ENCODE results near the gene FYB1. TPM values are rescaled to one million over a fixed set of nuclear protein-coding genes. Genes with fewer than 3 reads are reported as not detected.
"Not testable (repeated sequence)": the region's sequence is repeated elsewhere in the genome, so short reads cannot be mapped to it uniquely, and the experiment has no call there.

Gene FYB1
- total RNA-seq, 1 experiment from 2014 or later: 0.02 TPM

DNA sequence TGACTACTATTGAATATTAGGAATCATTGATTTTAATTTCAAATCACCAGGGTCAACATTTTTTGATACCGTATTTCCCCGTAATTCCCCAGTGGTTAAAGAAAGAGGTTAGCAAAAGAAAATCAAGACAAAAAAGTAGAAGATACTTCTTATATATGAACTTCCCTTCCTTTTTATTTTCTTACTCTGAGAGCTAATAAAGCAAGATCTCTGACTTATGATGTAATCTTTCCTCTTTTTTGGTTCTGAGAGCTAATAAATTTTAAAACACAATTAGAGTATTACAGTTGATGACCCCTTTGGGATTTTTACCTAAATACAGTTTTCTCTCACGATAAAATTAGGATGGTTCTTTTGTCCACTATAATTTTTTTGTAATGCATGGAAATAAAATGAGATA, 9.2 kb upstream of the FYB1 start:
- no peak for DNase-seq (ENCODE audit: extremely low read depth, low read depth)

DNA sequence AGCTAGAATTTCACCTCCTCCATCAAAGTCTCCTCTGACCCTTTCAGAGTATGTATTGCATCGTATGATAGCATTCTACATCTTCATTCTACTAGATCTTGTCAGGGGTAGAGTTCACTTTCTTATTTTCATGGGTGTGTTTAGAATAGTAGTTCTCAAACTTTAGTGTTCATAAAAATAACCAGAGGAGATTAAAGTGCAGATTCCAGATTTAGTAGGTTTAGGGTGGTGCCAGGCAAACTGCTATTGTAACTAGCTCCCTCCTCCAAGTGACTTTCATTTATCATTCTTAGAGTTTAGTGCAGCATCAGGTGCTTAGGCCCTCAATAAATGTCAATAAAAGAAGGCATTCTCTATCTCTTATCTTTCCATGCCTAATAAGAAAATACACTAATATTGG, 7.2 kb upstream of the FYB1 start:
- DNase-seq (ENCODE audit: extremely low read depth, low read depth): no peak

DNA sequence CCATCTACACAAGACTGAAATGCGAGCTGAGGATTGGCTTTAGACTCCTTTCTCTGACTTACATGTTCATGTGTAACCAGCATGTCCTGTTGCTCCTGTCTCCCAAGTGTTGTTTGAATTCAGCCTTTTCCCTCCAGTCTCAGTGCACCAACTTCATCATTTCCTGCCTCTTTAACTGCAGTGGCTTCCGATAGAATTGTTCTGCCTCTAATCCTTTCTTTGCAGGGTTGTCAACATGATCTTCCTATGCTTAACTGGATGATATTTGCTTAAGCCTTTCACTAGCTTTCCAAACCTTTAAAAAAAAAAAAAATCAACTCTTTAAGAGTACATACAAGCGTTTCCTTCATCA, 6.7 kb upstream of the FYB1 start:
- no peak for DNase-seq (ENCODE audit: extremely low read depth, low read depth)

DNA sequence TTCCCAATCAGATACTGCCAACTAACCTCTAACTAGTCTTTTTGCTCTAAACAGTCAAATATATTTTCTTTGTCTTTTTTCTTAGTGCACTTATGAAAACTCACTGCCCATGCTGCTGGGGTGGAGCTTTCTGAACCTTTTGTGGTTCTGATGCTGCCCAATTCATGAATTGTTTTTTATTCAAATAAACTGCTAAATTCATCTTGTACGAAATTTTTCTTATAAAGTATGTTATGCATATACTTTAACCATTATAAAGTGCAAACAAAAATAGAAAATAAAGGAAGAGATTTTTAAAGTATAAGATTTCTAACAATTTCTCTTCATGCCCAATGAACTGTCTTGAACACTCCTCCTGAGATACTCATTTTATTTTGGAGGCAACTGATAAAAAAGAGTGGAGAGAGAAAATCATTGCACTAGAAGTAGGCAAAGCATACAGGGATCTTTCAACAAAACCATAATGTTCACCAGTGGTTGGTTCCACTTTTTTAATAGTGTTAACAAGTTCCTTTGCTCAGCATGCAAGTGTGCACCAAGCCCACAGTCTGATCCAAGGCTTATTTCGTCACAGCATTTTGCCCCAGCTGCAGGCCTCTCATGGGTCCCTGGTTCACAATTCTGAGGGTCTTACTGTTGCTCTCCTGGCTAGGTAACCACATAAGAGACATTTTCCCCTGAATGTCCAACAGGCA, 6.2 kb upstream of the FYB1 start:
- DNase-seq (ENCODE audit: extremely low read depth, low read depth): no peak

DNA sequence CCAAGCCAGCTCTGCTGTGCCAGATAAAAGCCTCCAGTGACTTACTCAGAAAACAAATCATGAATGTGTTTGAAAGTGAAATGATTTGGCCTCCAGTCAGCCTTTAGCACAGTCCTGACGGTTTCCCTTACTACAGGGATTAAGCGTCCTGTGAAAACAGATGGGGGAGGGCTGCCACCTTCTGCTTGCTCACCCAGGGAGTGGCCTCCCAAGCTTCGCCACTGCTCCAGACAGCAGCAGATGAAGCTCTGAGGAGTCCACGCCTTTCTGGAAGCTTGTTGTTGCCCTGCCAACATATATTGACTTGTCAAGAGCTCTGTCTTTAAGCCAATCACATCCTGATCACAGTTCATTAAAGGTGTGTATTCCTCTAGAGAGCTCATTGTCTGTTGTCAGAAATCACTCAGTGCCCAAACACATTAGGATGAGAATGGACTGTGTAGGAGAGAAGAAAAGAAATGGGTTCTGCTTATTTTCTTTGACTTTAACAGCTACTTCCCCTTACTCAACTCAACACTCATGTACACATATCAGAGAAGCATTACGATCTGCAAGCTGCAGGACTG, 4.9 kb upstream of the FYB1 start:
- DNase-seq (ENCODE audit: extremely low read depth, low read depth): peak; percentile 2

DNA sequence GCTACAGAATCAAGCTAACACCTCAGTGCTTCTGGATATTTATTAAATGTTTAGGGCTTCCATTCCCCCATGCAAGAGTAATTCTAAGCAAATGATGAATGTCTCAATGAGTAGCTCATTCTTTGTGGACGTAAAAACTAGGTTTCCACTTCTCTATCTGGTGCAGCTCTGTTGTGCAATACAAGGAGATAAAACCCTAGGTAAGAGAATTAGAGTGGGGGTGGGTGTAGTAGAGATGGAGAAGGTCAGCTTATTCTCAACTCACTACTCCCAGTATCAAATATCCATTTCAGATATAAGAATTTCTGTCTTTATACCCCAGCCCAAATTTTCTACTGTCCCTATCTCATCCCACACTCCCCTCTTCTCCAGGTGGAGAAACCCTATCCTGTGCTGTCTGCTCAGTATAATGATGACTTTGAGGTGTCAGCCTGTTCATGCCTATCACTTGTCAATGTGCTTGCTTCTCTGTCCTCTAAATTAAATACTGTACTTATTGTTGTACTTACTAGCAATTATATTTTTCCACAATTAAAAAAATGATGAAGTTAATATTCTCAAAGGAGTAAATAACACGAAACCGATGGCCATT, 4.3 kb upstream of the FYB1 start:
- DNase-seq (ENCODE audit: extremely low read depth, low read depth): no peak

DNA sequence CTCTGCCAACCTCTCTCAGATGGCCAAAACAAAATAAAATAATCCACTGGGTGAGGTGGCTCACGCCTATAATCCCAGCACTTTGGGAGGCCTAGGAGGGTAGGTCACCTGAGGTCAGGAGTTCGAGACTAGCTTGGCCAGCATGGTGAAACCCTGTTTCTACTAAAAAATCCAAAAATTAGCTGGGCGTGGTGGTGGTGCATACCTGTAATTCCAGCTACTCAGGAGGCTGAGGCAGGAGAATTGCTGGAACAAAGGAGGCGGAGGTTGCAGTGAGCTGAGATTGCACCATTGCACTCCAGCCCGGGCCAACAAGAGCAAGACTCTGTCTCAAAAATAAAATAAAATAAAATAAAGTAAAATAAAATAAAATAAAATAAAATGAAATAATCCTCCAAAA, 2.3 kb upstream of the FYB1 start:
- DNase-seq (ENCODE audit: extremely low read depth, low read depth): not testable (repeated sequence)

DNA sequence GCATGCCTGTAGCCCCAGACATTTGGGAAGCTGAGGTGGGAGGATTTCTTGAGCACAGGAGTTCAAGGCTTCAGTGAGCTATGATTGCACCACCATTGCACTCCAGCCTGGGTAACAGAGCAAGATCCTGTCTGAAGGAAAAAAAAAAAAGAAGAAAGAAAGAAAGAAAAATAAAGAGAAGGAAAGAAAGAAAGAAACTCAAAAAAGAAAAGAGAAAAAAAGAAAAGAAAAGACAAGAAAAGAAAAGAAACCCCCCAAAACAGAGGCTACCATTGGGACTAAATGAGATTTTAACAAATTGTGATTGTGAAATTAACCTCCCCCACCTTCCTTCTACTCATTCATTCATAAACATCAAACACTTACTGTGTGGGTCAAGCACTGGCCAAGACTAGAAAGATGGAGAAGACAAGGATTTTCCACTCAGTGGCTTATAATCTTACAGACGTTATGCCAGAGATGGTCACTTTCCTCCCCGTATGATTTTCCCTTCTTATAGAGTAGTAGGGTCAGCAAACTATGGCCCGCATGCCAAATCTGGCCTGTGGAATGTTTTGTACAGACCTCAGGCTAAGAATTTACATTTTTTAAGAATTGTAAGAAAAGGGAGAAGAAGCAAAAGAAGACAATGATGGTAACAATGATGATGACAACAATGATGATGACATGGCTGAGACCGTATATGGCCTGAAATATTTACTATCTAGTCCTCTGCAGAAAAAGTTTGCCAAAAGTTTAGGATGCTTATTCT, 1.1 kb upstream of the FYB1 start:
- no peak for DNase-seq (ENCODE audit: extremely low read depth, low read depth)

DNA sequence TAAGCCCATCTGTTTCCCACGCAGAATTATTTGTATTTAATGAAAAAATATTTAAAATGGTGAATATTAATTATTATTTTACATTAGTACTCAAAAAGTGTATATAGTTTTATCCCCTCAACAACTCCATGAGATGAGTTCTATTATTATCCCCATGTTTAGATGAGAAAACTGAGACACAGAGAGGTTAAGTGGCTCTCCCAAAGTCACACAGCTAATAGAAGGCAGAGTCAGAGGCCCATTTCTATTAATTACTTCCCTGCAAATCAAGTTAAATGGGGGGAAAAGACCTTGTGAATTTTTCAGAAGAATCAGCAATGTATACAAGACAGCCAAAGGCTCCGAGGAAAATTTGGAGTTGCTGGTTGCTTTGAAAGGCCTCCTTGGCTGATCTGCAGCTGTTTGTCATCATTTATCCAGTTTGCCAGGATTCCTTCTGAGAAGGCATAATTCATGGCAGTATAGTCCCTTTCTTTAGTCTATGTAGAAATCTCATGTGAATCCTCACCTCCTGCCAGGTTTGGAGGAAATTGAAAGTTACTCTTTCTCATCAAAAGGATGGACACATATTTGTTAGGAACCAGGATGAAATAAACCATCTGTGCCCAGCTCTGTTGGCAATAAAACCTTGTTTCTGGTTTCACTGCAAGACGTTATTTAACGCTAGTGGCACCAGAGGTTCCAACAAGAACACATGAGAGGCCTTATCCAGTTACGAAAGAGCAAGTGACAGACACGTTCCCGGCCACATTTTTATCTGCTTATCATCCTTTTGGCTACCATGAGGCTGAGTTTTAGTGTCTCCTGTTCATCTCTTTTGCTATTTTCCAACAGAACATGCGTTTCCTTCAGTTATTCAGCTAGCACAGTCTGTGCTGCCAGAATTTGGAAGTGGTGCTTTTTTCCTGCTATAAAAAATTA, 621 bp downstream of the FYB1 start:
- DNase-seq (ENCODE audit: extremely low read depth, low read depth): no peak

DNA sequence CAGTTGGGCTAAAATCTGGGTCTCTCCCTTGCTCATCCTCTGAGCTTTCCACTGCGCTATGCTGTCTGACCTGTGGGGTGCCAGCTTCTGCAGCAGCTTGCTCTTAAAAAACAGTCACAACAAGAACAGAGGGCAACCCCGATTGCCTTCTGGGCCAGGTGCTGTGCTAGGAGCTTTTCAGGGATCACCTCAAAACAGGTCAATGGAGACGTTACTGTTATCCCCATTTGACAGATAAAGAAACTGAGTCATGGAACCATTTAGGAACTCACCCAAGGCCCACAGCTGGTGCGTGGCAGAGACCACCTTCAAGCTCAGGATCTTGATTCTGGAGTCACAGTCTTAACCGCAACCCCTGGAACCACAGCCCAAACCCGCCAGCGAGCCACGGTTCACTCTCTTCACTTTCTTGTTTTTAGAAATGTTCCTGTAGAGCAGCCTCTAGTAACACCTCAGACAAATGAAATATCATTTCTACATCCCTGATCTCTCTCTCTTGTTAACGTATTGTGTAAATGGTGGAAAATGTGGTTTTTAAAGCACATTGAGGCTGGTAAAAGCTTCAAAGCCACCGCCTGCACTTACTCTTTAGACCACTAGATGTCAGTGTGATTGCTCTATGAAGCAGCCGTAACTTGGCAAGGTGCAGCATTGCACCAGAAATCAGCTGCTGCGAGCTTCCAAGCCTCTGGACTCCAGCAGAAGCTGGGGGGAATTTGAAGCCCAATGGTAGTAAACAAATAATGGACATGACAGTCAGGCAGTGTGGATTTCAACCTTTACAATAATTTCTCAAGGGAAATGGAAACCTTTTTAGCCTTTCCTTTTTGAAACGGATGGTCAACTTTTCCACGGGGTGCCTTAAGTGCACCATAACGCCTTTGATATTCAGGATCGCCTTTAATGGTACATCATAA, 1.7 kb downstream of the FYB1 start:
- peak; percentile 74 for DNase-seq (ENCODE audit: extremely low read depth, low read depth)

DNA sequence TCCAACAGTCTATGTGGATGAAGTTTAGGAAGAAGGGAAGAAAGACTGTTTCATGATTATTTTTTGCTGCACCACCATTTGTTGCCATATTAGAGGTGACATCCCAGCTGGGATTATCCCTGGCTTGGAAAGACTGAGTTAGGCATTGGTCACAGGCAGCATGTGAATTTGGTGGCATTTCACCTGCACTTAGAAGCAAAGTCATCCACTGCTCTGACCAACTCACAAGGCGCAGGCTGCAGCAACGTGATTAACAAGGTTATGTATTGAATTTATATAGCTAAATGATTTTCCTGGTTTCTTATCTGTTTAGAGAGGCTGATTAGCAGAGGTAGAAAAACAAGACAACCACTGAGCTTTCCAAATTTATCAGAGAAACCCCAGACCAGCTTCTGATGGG, 2.7 kb downstream of the FYB1 start:
- DNase-seq (ENCODE audit: extremely low read depth, low read depth): no peak

DNA sequence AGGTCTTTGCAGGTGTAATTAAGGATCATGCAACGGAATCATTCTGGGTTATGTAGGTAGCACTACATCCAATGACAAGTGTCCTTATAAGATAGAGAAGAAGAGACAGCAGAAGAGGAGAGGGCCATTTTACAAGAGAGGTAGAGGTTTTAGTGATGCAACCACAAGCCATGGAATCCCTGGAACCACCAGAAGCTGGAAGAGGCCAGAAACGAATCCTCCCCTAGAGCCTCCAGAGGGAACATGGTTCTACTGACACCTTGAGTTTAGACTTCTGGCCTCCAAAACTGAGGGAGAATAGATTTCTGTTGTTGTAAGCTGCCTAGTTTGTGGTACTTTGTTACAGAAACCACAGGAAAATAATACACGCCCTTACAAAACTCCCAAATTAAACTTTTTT, 3.5 kb downstream of the FYB1 start:
- no peak for DNase-seq (ENCODE audit: extremely low read depth, low read depth)

DNA sequence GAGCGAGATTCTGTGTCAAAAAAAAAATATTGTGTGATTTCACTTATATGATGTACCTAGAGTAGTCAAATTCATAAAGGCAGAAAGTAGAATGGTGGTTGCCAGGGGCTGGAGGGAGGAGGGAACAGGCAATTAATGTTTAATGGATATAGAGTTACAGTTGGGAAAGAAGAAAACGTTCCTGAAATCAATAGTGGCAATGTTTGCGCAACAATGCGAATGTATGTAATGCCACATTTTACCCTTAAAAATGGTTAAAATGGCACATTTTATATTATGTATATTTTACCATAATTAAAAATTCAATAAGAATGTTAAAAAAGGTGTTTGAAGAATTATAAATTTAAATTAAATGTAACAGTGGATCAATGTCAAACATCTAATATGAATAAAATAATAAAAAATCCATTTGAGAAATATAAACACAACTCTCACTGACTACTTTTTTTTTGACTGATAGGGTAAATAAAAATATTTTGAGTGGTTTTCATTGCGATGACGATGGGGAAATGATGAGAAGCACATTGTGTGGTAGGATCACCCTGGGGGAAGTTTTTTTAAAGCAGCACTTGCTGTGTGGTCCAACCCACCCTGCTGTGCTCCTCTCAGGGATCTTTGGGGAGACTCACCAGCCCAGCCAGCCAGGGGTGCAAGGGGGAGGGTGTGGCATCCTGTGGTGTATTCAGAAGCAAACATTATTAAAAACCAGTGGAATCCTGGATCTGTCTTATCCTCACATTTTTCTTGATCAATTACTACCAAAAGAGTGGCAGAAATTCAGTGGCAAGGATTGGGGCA, 4.3 kb downstream of the FYB1 start:
- DNase-seq (ENCODE audit: extremely low read depth, low read depth): no peak

DNA sequence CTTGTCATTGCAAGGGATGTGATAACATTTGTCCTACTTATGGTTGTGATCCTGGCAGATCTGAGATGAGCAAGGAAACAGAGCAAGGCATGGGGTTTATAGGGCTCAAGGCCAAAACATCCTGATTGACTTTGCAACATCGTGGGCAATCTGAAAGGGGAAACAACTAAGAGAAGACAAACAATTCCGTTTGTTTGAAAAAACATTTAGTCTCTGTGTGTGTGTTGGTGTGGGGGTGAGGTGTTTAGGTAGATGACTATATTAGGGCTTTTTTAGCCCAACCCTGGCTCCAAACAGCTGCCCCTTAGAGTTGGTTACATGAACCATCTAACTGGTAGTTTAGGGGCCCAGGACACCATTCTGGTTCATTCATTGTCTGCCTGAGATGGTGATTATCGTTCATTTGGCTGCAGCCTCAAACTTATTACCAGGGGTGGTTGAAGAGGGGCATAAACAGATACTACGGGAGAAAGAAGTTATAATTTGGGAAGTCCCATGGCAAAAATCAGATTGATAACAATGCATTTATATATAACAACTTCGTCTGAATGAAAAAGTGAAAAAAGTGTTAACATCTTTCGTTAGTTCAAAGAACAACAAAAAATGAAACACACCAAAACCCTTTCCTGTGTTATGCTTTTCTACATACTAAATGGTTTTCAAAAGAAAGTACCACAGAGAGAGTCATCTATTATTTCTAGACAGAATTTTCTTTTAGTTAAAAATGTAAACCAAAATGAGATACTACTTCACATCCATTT, 5.7 kb downstream of the FYB1 start:
- no peak for DNase-seq (ENCODE audit: extremely low read depth, low read depth)

DNA sequence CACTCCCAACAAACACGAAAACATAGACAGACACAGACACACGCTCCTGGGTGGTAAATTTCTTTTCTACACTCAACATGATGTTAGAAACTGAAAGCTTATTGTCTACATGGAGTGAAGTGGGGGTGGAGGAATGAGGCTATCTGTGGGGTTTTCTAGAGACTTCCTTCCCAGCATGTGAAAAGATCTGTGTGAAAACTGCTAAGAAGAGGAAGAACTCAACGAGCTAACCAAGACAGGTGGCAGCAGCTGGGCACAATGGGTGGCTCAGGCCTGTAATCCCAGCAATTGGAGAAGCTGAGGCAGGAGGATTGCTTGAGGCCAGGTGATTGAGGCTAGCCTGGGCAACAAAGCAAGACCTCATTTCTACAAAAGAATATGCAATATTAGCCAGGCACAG, 7.6 kb downstream of the FYB1 start:
- DNase-seq (ENCODE audit: extremely low read depth, low read depth): no peak

DNA sequence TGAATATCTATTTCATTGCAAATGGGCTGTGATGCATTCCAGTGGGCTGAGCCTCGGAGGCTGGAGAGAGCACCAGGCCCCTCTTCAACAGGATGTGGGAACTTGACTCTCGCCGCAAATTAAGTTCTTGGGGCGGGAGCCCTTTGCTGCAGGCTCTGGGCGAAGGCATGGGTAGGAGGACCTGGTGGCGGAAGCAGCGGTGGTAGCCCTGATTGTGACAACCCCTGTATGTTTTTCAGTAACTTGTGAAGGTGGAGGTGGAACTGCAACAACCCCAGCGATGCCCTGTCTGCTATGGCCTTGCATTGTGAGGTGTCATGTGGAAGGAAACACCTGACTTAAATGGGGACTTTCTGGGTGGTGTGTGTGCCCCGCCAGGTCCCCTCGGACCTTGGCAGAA, 9.4 kb downstream of the FYB1 start:
- DNase-seq (ENCODE audit: extremely low read depth, low read depth): no peak

DNA sequence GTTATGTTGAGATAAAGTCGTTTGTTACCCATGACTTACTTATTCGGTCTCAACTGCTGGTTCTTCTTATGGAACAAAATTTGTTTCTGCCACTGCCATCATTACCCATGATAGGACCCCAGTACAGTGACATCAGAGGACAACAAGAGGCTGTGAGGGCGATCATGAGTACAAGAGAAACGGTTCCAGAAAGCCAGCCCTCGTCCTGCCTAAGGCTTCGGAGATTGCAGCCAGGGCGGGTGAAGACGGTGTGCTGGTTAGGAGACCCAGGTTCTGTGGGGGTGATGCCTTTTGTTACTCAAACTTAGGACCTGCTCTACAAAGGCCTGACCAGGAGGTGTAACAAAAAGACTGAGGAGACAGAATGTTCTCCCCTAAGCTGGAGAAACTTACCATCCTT, 10.9 kb downstream of the FYB1 start:
- DNase-seq (ENCODE audit: extremely low read depth, low read depth): no peak

DNA sequence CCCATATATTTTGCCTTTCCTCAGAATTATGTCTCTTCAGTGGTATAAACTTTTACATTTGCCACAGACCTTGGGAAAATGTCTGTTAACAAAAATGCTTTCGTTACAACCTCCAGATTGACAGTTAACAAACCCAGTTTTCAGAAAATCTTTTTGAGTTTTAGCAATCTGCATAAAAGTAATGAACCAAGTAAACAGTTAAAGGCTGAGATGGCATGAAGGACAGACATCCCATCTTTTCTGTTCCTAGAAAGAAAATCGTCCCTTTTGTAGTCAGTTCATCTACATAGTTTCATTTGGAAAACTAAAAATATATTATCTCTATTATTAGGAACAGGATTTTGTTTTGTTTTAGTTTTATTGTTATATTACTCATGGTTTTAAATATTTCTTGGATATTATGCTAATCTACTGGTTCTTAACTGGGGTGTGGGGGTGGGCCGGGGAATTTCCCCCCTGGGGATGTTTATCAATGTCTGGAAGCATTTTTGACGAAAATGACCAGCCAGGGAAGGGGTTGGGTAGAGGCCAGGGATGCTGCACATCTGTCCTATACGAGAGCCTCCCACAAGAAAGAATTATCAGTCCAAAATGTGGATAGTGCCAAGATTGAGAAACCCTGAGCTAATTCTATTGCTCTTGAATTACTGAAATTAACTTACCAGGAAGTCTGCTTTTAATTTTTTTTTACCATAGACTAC, 11.9 kb downstream of the FYB1 start:
- no peak for DNase-seq (ENCODE audit: extremely low read depth, low read depth)

Data from NCI-H460 (cell line).